HG02588 (cell line): ENCODE results near the gene C16orf86.
A peak's percentile ranks its signal among the peaks of the same experiment; 100 is the strongest.

Source experiments
- ATAC-seq: cut with Tn5 transposase; IDR thresholded peaks from one replicate; pipeline ENCODE4 v1.9.1; 2021; ENCODE audit warnings: mild to moderate bottlenecking, moderate library complexity; ENCODE audit not compliant: unreplicated experiment

The C16orf86 gene

GRCh38 chr16:67666559-67667452, at the start of gene C16orf86, which contains the start of gene ENKD1:
Gene C16orf86, plus strand, starts transcription at chr16:67666814. Its CDS starts 157 bp downstream, at chr16:67666971.
Gene ENKD1, minus strand, starts transcription at chr16:67666750. Its CDS starts 308 bp downstream, at chr16:67666442.
- peak; percentile 64 for ATAC-seq

GRCh38 chr16:67628216-67628615, 38.4 kb upstream of the C16orf86 start:
- ATAC-seq: no peak

GRCh38 chr16:67632415-67633172, 34.0 kb upstream of the C16orf86 start:
- ATAC-seq: no peak

- no peak for ATAC-seq
These were observed 29.9 kb upstream of the C16orf86 start for GRCh38 chr16:67636713-67637112.

- no peak for ATAC-seq
These were observed 29.0 kb upstream of the C16orf86 start for GRCh38 chr16:67637625-67638024.

- ATAC-seq: no peak
These were observed 24.6 kb upstream of the C16orf86 start for GRCh38 chr16:67641779-67642708.

- no peak for ATAC-seq
These were observed 22.6 kb upstream of the C16orf86 start for GRCh38 chr16:67644038-67644437.

- no peak for ATAC-seq
These were observed 21.1 kb upstream of the C16orf86 start for GRCh38 chr16:67645397-67646121.

- no peak for ATAC-seq
These were observed 19.4 kb upstream of the C16orf86 start for GRCh38 chr16:67647111-67647651.

- ATAC-seq: no peak
These were observed 18.9 kb upstream of the C16orf86 start for GRCh38 chr16:67647681-67648080.

- no peak for ATAC-seq
These were observed 18.4 kb upstream of the C16orf86 start for GRCh38 chr16:67648088-67648763.

- no peak for ATAC-seq
These were observed 17.7 kb upstream of the C16orf86 start for GRCh38 chr16:67648764-67649407.

GRCh38 chr16:67649494-67649931, 17.1 kb upstream of the C16orf86 start:
- no peak for ATAC-seq

- ATAC-seq: no peak
These were observed 16.6 kb upstream of the C16orf86 start for GRCh38 chr16:67650023-67650422.

- ATAC-seq: no peak
These were observed 15.6 kb upstream of the C16orf86 start for GRCh38 chr16:67651039-67651438.

- ATAC-seq: no peak
These were observed 14.8 kb upstream of the C16orf86 start for GRCh38 chr16:67651847-67652246.

- ATAC-seq: no peak
These were observed 14.0 kb upstream of the C16orf86 start for GRCh38 chr16:67652578-67653127.

- no peak for ATAC-seq
These were observed 13.4 kb upstream of the C16orf86 start for GRCh38 chr16:67653128-67653788.
